ENCODE measurements around the gene PTPN4. TPM values are rescaled to one million over a fixed set of nuclear protein-coding genes. Genes with fewer than 3 reads are reported as not detected.
A peak's percentile ranks its signal among the peaks of the same experiment; 100 is the strongest.

PTPN4 gene
- total and polyA plus RNA-seq, 10 of the 15 experiments (the other 5 are each of a cell fraction or from before 2014, with no cell fraction given) = 5.0 to 29.7 (median 23.7) TPM

DNA sequence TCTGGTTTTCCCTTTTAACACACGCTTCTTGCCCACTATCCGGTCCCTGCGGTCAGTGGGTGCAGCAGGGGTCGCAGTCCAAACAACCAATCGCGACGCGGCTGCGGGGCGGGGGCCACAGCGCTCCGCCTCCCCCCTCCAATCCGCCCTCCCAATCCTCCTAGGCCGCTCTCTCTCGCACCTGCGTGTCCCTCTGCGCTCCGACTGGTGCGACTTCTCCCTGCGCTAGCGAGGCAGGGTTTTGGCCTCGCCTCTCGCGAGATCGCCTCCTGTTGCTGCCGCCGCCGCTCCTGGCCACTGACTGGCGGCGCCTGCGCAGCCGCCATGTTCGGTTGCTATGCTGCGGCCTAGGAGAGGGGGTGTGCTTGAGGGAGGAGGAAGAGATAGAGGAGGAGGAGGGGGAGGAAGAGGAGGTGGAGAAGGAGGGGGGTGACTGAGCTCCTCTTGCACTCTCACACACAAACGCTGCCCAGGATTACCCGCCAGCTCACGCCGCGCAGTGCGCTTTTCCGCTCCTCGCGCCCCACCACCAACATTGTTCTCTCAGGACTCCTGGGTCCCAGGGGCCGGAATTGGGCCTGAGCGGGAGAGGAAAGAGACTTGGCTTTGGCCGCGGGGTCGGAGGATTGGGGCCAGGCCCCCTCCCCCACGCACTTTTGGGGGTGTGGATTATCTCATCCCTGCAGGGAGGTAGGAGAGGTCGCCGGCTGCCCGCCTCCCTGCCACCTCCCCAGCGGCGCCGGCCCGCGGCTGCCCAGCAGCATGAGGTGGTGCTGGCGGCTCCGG lies at the start of gene PTPN4 (continued):
- TF ChIP-seq KDM1A (IDR thresholded peaks at IDR 0.05; ENCODE audit: borderline replicate concordance) (no peak), NRF1 (conservative IDR thresholded peaks at IDR 0.05; ENCODE audit: low read depth, low read length) (peak; percentile 88), RAD21 (IDR thresholded peaks at IDR 0.05; ENCODE audit: insufficient read depth, low read depth, low read length) (0 out of 2 replicates have a peak, but pooled peaks have one; percentile 3), BRCA1 (IDR thresholded peaks at IDR 0.05; ENCODE audit: low read depth, low read length) (peak; percentile 99), HDAC2 (IDR thresholded peaks at IDR 0.05) (no peak), MEF2A (IDR thresholded peaks at IDR 0.05; ENCODE audit: insufficient read depth, low read depth, low read length) (peak; percentile 64), CREM (IDR thresholded peaks at IDR 0.05; ENCODE audit: low read depth) (peak; percentile 73; the same call in 1 of the 2 replicates), NBN (IDR thresholded peaks at IDR 0.05) (peak; percentile 87), SRF (IDR thresholded peaks at IDR 0.05; ENCODE audit: low read depth in 2 of 2, low read length in 2 of 2) (0 out of 4 replicates have a peak, but pooled peaks of 1 of the 2 experiments have one; percentile 37), HDGF (IDR thresholded peaks at IDR 0.05) (peak; percentile 99)
- TF ChIP-seq, protein P1, sequence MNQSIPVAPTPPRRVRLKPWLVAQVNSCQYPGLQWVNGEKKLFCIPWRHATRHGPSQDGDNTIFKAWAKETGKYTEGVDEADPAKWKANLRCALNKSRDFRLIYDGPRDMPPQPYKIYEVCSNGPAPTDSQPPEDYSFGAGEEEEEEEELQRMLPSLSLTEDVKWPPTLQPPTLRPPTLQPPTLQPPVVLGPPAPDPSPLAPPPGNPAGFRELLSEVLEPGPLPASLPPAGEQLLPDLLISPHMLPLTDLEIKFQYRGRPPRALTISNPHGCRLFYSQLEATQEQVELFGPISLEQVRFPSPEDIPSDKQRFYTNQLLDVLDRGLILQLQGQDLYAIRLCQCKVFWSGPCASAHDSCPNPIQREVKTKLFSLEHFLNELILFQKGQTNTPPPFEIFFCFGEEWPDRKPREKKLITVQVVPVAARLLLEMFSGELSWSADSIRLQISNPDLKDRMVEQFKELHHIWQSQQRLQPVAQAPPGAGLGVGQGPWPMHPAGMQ (IDR thresholded peaks at IDR 0.05; ENCODE audit: borderline replicate concordance) = peak; percentile 93
- TF ChIP-seq, protein P2, sequence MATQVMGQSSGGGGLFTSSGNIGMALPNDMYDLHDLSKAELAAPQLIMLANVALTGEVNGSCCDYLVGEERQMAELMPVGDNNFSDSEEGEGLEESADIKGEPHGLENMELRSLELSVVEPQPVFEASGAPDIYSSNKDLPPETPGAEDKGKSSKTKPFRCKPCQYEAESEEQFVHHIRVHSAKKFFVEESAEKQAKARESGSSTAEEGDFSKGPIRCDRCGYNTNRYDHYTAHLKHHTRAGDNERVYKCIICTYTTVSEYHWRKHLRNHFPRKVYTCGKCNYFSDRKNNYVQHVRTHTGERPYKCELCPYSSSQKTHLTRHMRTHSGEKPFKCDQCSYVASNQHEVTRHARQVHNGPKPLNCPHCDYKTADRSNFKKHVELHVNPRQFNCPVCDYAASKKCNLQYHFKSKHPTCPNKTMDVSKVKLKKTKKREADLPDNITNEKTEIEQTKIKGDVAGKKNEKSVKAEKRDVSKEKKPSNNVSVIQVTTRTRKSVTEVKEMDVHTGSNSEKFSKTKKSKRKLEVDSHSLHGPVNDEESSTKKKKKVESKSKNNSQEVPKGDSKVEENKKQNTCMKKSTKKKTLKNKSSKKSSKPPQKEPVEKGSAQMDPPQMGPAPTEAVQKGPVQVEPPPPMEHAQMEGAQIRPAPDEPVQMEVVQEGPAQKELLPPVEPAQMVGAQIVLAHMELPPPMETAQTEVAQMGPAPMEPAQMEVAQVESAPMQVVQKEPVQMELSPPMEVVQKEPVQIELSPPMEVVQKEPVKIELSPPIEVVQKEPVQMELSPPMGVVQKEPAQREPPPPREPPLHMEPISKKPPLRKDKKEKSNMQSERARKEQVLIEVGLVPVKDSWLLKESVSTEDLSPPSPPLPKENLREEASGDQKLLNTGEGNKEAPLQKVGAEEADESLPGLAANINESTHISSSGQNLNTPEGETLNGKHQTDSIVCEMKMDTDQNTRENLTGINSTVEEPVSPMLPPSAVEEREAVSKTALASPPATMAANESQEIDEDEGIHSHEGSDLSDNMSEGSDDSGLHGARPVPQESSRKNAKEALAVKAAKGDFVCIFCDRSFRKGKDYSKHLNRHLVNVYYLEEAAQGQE (IDR thresholded peaks at IDR 0.05; ENCODE audit: low read depth, low read length) = no peak
- TF ChIP-seq, protein P3, sequence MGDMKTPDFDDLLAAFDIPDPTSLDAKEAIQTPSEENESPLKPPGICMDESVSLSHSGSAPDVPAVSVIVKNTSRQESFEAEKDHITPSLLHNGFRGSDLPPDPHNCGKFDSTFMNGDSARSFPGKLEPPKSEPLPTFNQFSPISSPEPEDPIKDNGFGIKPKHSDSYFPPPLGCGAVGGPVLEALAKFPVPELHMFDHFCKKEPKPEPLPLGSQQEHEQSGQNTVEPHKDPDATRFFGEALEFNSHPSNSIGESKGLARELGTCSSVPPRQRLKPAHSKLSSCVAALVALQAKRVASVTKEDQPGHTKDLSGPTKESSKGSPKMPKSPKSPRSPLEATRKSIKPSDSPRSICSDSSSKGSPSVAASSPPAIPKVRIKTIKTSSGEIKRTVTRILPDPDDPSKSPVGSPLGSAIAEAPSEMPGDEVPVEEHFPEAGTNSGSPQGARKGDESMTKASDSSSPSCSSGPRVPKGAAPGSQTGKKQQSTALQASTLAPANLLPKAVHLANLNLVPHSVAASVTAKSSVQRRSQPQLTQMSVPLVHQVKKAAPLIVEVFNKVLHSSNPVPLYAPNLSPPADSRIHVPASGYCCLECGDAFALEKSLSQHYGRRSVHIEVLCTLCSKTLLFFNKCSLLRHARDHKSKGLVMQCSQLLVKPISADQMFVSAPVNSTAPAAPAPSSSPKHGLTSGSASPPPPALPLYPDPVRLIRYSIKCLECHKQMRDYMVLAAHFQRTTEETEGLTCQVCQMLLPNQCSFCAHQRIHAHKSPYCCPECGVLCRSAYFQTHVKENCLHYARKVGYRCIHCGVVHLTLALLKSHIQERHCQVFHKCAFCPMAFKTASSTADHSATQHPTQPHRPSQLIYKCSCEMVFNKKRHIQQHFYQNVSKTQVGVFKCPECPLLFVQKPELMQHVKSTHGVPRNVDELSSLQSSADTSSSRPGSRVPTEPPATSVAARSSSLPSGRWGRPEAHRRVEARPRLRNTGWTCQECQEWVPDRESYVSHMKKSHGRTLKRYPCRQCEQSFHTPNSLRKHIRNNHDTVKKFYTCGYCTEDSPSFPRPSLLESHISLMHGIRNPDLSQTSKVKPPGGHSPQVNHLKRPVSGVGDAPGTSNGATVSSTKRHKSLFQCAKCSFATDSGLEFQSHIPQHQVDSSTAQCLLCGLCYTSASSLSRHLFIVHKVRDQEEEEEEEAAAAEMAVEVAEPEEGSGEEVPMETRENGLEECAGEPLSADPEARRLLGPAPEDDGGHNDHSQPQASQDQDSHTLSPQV (IDR thresholded peaks at IDR 0.05) = no peak
- TF ChIP-seq, protein P4, sequence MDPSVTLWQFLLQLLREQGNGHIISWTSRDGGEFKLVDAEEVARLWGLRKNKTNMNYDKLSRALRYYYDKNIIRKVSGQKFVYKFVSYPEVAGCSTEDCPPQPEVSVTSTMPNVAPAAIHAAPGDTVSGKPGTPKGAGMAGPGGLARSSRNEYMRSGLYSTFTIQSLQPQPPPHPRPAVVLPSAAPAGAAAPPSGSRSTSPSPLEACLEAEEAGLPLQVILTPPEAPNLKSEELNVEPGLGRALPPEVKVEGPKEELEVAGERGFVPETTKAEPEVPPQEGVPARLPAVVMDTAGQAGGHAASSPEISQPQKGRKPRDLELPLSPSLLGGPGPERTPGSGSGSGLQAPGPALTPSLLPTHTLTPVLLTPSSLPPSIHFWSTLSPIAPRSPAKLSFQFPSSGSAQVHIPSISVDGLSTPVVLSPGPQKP (IDR thresholded peaks at IDR 0.05; ENCODE audit: low read depth, low read length) = 0 out of 2 replicates have a peak, but pooled peaks have one; percentile 21

Measured in GM12878 (cell line).